ENCODE measurements around the gene AGPAT3.

GRCh38 chr21:43835050-43835449 lies 30.0 kb upstream of the AGPAT3 start:
- TF ChIP-seq CTCF (IDR thresholded peaks at IDR 0.05 in 2 of 3, conservative IDR thresholded peaks at IDR 0.05 in 1 of 3; ENCODE audit: control insufficient read depth in 2 of 3, extremely low read depth in 1 of 3, insufficient read depth in 1 of 3, low read depth in 3 of 3, low read length in 3 of 3) (no peak), USF2 (IDR thresholded peaks at IDR 0.05; ENCODE audit: borderline replicate concordance, low read depth, low read length) (no peak), MYC (IDR thresholded peaks at IDR 0.05; ENCODE audit: insufficient read depth, insufficient read length, insufficient replicate concordance, low read length, severe bottlenecking) (no peak), YY1 (IDR thresholded peaks at IDR 0.05; ENCODE audit: low read depth, low read length) (no peak)
